SK-N-SH (cell line): Measurements from ENCODE around the gene MGAT5. TPM values are rescaled to one million over a fixed set of nuclear protein-coding genes. Genes with fewer than 3 reads are reported as not detected.

Experiments
- CTCF ChIA-PET: fragments of 300-600, 350-600 bp; formaldehyde crosslinking; extraction: SDS; loops from one replicate; lab custom pipeline; 2021; lab: Yijun Ruan, JAX
- POLR2A ChIA-PET: fragments of 350-600 bp; sonication (Branson Sonifier 250); formaldehyde crosslinking; extraction: SDS; loops from one replicate; lab custom pipeline; 2020; ENCODE audit warnings: antibody characterized with exemption, inconsistent platforms; lab: Yijun Ruan, JAX
- DNase-seq: peaks from one replicate; pipeline ENCODE4 v3.0.0; 2012
- H2AFZ ChIP-seq: fragments of 200-600 bp; sonication (generic); 2 replicates; pipeline ENCODE4 v1.8.1; 2016; ENCODE audit warnings: antibody characterized with exemption, mild to moderate bottlenecking, low read depth
- H3F3A ChIP-seq: fragments of 200-600 bp; sonication (generic); replicated peaks from 2 replicates; pipeline ENCODE3; 2016; ENCODE audit warnings: antibody characterized with exemption, mild to moderate bottlenecking; ENCODE audit not compliant: insufficient read depth
- H3K27ac ChIP-seq, 2 experiments: fragments of 200-500 bp in 1 of 2; fragments of 200-600 bp in 1 of 2; sonication (Bioruptor generic) in 1 of 2; sonication (generic), shearing (Covaris generic) in 1 of 2; 2 replicates each; pipeline versions ENCODE4 v1.5.1 to v1.6.1; 2014 to 2016; ENCODE audit warnings: low read depth in 2 of 2, inconsistent platforms in 1 of 2, low read length in 1 of 2, mild to moderate bottlenecking in 1 of 2, mixed read lengths in 1 of 2
- H3K27me3 ChIP-seq: fragments of 200-600 bp; sonication (generic), shearing (Covaris generic); 2 replicates; pipeline ENCODE4 v1.6.1; 2016; ENCODE audit warnings: mixed run types; ENCODE audit not compliant: insufficient read depth
- H3K36me3 ChIP-seq, 2 experiments: fragments of 200-500 bp in 1 of 2; fragments of 200-600 bp in 1 of 2; sonication (Bioruptor generic) in 1 of 2; sonication (generic) in 1 of 2; replicated peaks in 1 of 2; 2 replicates each; pipeline versions ENCODE3 to v1.5.1; 2014 to 2016; ENCODE audit warnings: low read length in 1 of 2, mild to moderate bottlenecking in 1 of 2; ENCODE audit not compliant: insufficient read depth in 2 of 2, control insufficient read depth in 1 of 2
- H3K4me1 ChIP-seq, 2 experiments: fragments of 200-500 bp in 1 of 2; fragments of 200-600 bp in 1 of 2; sonication (Bioruptor generic) in 1 of 2; sonication (generic), shearing (Covaris generic) in 1 of 2; 2 replicates each; pipeline versions ENCODE4 v1.5.1 to v1.6.1; 2014 to 2016; ENCODE audit warnings: low read depth in 1 of 2, low read length in 1 of 2, mixed run types in 1 of 2; ENCODE audit not compliant: insufficient read depth in 2 of 2, control insufficient read depth in 1 of 2
- H3K4me2 ChIP-seq: fragments of 200-600 bp; sonication (generic), shearing (Covaris generic); 2 replicates; pipeline ENCODE4 v1.6.1; 2017; ENCODE audit warnings: mixed run types
- H3K4me3 ChIP-seq, 2 experiments: fragments of 200-500 bp in 1 of 2; fragments of 200-600 bp in 1 of 2; sonication (Bioruptor generic) in 1 of 2; sonication (generic), shearing (Covaris generic) in 1 of 2; 2 replicates each; pipeline versions ENCODE4 v1.5.1 to v1.8.1; 2014 to 2016; ENCODE audit warnings: low read depth in 2 of 2, inconsistent platforms in 1 of 2, low read length in 1 of 2, mild to moderate bottlenecking in 1 of 2, mixed read lengths in 1 of 2, moderate library complexity in 1 of 2
- H3K79me2 ChIP-seq: fragments of 200-600 bp; sonication (generic); 2 replicates; pipeline ENCODE4 v1.8.1; 2017; ENCODE audit warnings: mild to moderate bottlenecking; ENCODE audit not compliant: insufficient read depth
- H3K9ac ChIP-seq: fragments of 200-600 bp; sonication (generic); 2 replicates; pipeline ENCODE4 v1.6.1; 2017; ENCODE audit warnings: mixed run types
- H3K9me2 ChIP-seq: fragments of 200-600 bp; sonication (generic); 2 replicates; pipeline ENCODE4 v1.6.1; 2017; ENCODE audit warnings: mixed run types
- H3K9me3 ChIP-seq: fragments of 200-600 bp; sonication (generic); 2 replicates; pipeline ENCODE4 v1.6.1; 2017; ENCODE audit warnings: mixed run types, mild to moderate bottlenecking, moderate library complexity
- H4K20me1 ChIP-seq: fragments of 200-600 bp; sonication (generic); 2 replicates; pipeline ENCODE4 v1.6.1; 2017; ENCODE audit warnings: mild to moderate bottlenecking, mixed run types; ENCODE audit not compliant: insufficient read depth
- CHD2 ChIP-seq: fragments of 150-350 bp; IDR thresholded peaks from 2 replicates; pipeline ENCODE4 v1.6.1; 2018; ENCODE audit warnings: low read length; ENCODE audit not compliant: partially characterized antibody
- ELF1 ChIP-seq: IDR thresholded peaks from 2 replicates; pipeline ENCODE4 v1.4.0; 2012
- EZH2phosphoT487 ChIP-seq: fragments of 200-600 bp; sonication (generic); IDR thresholded peaks from 2 replicates; pipeline ENCODE4 v1.6.1; 2017; ENCODE audit warnings: low read depth, mixed run types, mild to moderate bottlenecking, antibody characterized with exemption, moderate library complexity, borderline replicate concordance
- FOSL2 ChIP-seq: IDR thresholded peaks from 2 replicates; pipeline ENCODE4 v1.4.0; 2012; ENCODE audit warnings: low read depth, mild to moderate bottlenecking, moderate library complexity, borderline replicate concordance
- FOXJ3 ChIP-seq: sonication (generic); formaldehyde crosslinking; IDR thresholded peaks from 2 replicates; pipeline ENCODE4 v1.5.1; 2020; ENCODE audit warnings: mild to moderate bottlenecking, missing genetic modification reagents
- FOXM1 ChIP-seq: IDR thresholded peaks from 2 replicates; pipeline ENCODE4 v1.4.0; 2012; ENCODE audit warnings: low read depth, mild to moderate bottlenecking
- GATA2 ChIP-seq: sonication (generic); formaldehyde crosslinking; IDR thresholded peaks from 2 replicates; pipeline ENCODE4 v1.5.0; 2020; ENCODE audit warnings: mild to moderate bottlenecking, missing genetic modification reagents
- JUND ChIP-seq: IDR thresholded peaks from 2 replicates; pipeline ENCODE4 v1.4.0; 2012
- MXI1 ChIP-seq: IDR thresholded peaks from 2 replicates; pipeline ENCODE4 v1.6.1; 2012; ENCODE audit warnings: mild to moderate bottlenecking, low read depth, low read length, improper control_type of control experiment
- POLR2AphosphoS5 ChIP-seq: IDR thresholded peaks from 2 replicates; pipeline ENCODE4 v1.6.1; 2012; ENCODE audit warnings: low read depth, low read length
- TAF1 ChIP-seq: IDR thresholded peaks from 2 replicates; pipeline ENCODE4 v1.6.1; 2012; ENCODE audit warnings: low read depth, mild to moderate bottlenecking, low read length, moderate library complexity, borderline replicate concordance
- WGBS: methylation state at CpG from one replicate; pipeline ENCODE4 v1.1.6; 2017; ENCODE audit warnings: low lambda C conversion rate; 5-methylcytosine and 5-hydroxymethylcytosine counted together
- polyA plus RNA-seq, 3 experiments: library from polyadenylated mRNA; depleted of rRNA; stranded (reverse); fragments of >200 nt; gene quantifications; 2 replicates each; pipeline ENCODE4 v1.2.3, GENCODE V29; 2012
- TF ChIP-seq, protein P1 (sequence below): IDR thresholded peaks from 2 replicates; pipeline ENCODE4; 2012
- TF ChIP-seq, protein P2 (sequence below): IDR thresholded peaks from 2 replicates; pipeline ENCODE4 v1.4.0; 2012; ENCODE audit warnings: low read depth

Gene MGAT5
- polyA plus RNA-seq, 1 of the 3 experiments (the other 2 are of a cell fraction), result 18.2 TPM

DNA sequence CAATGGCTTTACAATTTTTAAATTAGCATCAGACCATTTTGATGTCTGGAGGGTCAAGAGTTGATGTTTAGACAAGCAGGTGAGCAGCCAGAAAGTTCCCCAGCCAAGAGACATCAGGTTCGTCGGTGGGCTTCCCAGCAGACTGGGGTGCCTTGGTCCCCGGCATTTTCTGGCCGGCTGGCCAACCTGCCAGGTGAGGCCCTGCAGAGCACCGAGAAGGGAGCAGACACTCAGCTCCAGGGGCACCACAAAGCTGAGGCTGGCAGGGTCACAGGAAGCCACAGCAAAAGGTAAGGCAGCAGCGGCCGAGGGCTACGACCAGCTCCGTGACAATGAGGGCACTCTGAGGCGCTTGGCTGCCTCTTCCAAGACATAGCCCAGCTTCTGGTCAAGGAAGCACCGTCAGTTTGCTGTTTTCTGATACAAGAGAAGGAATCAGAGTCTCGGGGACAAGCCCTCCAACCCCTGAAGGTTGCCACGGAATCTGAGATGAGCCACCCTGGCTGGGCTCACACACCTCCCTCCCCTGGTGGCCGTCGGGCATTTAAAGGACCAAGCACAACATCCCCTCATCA, 229.0 kb downstream of the MGAT5 start:
- H3K9me2 ChIP-seq, result no peaks in the 10 kb centered on the region
- CTCF ChIA-PET, result no interaction called here
- no peaks in the 10 kb centered on the region for H4K20me1 ChIP-seq
- no peak overlapping the region for H2AFZ ChIP-seq
- H3K36me3 ChIP-seq, result no peaks in the 10 kb centered on the region
- H3F3A ChIP-seq, result no peaks in the 10 kb centered on the region
- DNase-seq, result no peak
- WGBS, result 51% methylated on average over 9 of the region's 15 CpGs
- H3K79me2 ChIP-seq, result no peaks in the 10 kb centered on the region
- H3K4me3 ChIP-seq, result no peak overlapping the region
- no peaks in the 10 kb centered on the region for H3K27me3 ChIP-seq
- no peak for TF ChIP-seq JUND
- TF ChIP-seq FOXJ3 (CRISPR knock-in tag), result no peak
- no peak for TF ChIP-seq FOSL2
- TF ChIP-seq, all 33 proteins: peak for 0
- peaks cover 0 to 3% of the 10 kb centered on the region in 2 experiments; a peak in 1 of 4 replicates for H3K4me1 ChIP-seq
- no peak overlapping the region for H3K27ac ChIP-seq
- H3K9me3 ChIP-seq, result no peaks in the 10 kb centered on the region
- POLR2A ChIA-PET, result no interaction called here
- H3K9ac ChIP-seq, result no peak overlapping the region
- H3K4me2 ChIP-seq, result no peak overlapping the region

DNA sequence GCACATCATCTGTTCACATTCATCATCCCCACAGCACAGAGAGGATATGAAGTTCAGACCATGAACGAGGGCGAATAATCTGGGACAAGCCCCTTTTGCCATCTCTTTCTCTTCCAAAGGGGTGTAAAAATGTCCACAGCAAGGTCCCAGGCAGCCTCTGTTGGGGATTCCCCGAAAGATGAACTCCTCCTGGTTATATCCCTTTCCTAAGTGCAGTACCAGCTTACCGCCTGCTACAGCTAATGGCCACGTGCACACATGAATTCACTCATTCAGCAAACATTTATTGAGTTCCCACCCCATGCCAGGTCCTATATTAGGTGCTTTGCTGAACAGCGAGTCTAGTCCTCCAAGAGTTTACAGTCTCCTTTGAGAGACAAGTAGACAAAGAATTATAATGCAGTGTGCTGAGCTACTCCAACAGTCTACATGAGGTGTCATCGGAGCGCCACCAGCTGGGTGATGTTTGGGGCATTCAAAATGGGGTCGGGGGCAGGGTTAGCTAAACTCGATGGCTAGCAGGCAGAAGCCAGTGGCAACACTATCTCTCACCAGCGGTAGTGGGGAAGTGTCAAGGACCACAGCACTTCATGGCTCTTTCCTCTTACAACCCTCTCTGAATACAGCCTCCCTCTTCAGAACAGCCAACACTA, 236.0 kb downstream of the MGAT5 start:
- no peaks in the 10 kb centered on the region for H3K9me3 ChIP-seq
- no peaks in the 10 kb centered on the region for H3K9me2 ChIP-seq
- H3K79me2 ChIP-seq, result no peaks in the 10 kb centered on the region
- POLR2A ChIA-PET, result no interaction called here
- 35% methylated on average over 9 of the region's 11 CpGs for WGBS
- CTCF ChIA-PET, result interaction anchor here (0.9 kb wide), 1 partner anchor 39 kb away, joined by 4 read pairs; no protein-coding TSS in a partner anchor
- no peak overlapping the region for H3K4me2 ChIP-seq
- no peaks in the 10 kb centered on the region for H4K20me1 ChIP-seq
- no peak overlapping the region for H3K4me3 ChIP-seq
- H3K36me3 ChIP-seq, result no peaks in the 10 kb centered on the region
- H3K27ac ChIP-seq, result no peak overlapping the region
- no peak for TF ChIP-seq TAF1
- TF ChIP-seq MXI1, result no peak
- TF ChIP-seq, protein P1, sequence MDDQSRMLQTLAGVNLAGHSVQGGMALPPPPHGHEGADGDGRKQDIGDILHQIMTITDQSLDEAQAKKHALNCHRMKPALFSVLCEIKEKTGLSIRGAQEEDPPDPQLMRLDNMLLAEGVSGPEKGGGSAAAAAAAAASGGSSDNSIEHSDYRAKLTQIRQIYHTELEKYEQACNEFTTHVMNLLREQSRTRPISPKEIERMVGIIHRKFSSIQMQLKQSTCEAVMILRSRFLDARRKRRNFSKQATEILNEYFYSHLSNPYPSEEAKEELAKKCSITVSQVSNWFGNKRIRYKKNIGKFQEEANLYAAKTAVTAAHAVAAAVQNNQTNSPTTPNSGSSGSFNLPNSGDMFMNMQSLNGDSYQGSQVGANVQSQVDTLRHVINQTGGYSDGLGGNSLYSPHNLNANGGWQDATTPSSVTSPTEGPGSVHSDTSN, result no peak
- no peak for TF ChIP-seq CHD2
- no peak for TF ChIP-seq POLR2AphosphoS5
- TF ChIP-seq, protein P2, sequence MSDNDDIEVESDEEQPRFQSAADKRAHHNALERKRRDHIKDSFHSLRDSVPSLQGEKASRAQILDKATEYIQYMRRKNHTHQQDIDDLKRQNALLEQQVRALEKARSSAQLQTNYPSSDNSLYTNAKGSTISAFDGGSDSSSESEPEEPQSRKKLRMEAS, result no peak
- no peak for TF ChIP-seq FOXM1
- TF ChIP-seq GATA2 (CRISPR knock-in tag), result no peak
- TF ChIP-seq EZH2phosphoT487, result no peak
- no peak for TF ChIP-seq ELF1
- H3K4me1 ChIP-seq, result peaks cover 0 to 12% of the 10 kb centered on the region in 2 experiments; a peak in 2 of 4 replicates
- H3F3A ChIP-seq, result no peaks in the 10 kb centered on the region
- no peak for DNase-seq
- H3K27me3 ChIP-seq, result no peaks in the 10 kb centered on the region
- H2AFZ ChIP-seq, result no peak overlapping the region
- no peak overlapping the region for H3K9ac ChIP-seq
